ENCODE results near the gene ACTL10. TPM values are rescaled to one million over a fixed set of nuclear protein-coding genes. Genes with fewer than 3 reads are reported as not detected.

Gene ACTL10
- total and polyA plus RNA-seq, 2 experiments from 2014 or later: 0.71 to 1.9 TPM

- H3K27ac ChIP-seq (ENCODE audit: low read depth): no peak overlapping the region
- no peak for DNase-seq (ENCODE audit: low spot score)
- H3K4me1 ChIP-seq (ENCODE audit: insufficient read depth): peaks cover 25% of the 10 kb centered on the region
- H3K4me1 Mint-ChIP-seq: peaks cover 34% of the 10 kb centered on the region
- H3K9me2 ChIP-seq (ENCODE audit: insufficient read depth): no peaks in the 10 kb centered on the region
- H3F3A ChIP-seq (replicated peaks; ENCODE audit: low read depth): peaks cover 10% of the 10 kb centered on the region; the same call in 1 of the 2 replicates
- no peaks in the 10 kb centered on the region; the same call in 1 of the 2 replicates for H3K79me2 ChIP-seq (replicated peaks; ENCODE audit: insufficient read depth)
- peaks cover 34% of the 10 kb centered on the region for H3K36me3 Mint-ChIP-seq (ENCODE audit: low read depth)
- no peak overlapping the region for H3K4me2 ChIP-seq
- TF ChIP-seq JUNB (IDR thresholded peaks at IDR 0.05; ENCODE audit: unreplicated experiment) (no peak), ZNF462 (CRISPR knock-in tag; IDR thresholded peaks at IDR 0.05) (no peak), EZH2 (IDR thresholded peaks at IDR 0.05; ENCODE audit: low read depth, unreplicated experiment) (no peak), CTCF (conservative IDR thresholded peaks at IDR 0.05; ENCODE audit: low read depth in 2 of 2) (no peak), STAT1 (IDR thresholded peaks at IDR 0.05; ENCODE audit: unreplicated experiment) (no peak), REST (IDR thresholded peaks at IDR 0.05; ENCODE audit: unreplicated experiment) (no peak), ZNF331 (CRISPR knock-in tag; IDR thresholded peaks at IDR 0.05; ENCODE audit: low read depth) (no peak)
- no peak overlapping the region for H3K4me3 ChIP-seq
- H3K4me3 Mint-ChIP-seq: no peak overlapping the region
- H3K27me3 ChIP-seq (ENCODE audit: insufficient read depth): peaks cover 11% of the 10 kb centered on the region; the same call in 1 of the 2 replicates
- H3K27me3 Mint-ChIP-seq (ENCODE audit: insufficient read depth, low read depth, poor library complexity): peaks cover 27% of the 10 kb centered on the region
- no peaks in the 10 kb centered on the region; the same call in 1 of the 2 replicates for H3K36me3 ChIP-seq (ENCODE audit: insufficient read depth)
- H3K9me3 Mint-ChIP-seq: no peaks in the 10 kb centered on the region
- no peak for ATAC-seq
- peaks cover 3% of the 10 kb centered on the region for H4K20me1 ChIP-seq (replicated peaks; ENCODE audit: insufficient read depth)
- no peak overlapping the region for H2AFZ ChIP-seq
- no peak overlapping the region for H3K27ac Mint-ChIP-seq
Observed at GRCh38 chr20:33669873-33670640, 3.3 kb downstream of the ACTL10 start.

Data from GM23338 (cell line).